SK-N-SH treated with all-trans-retinoic acid at 6 μM for 48 hours (cell line): Measurements from ENCODE around the gene AHCYL1.

Source experiments
- ARNTL ChIP-seq: fragments of 450-650 bp; formaldehyde crosslinking; IDR thresholded peaks from 2 replicates; pipeline ENCODE4 v1.5.0; 2020; ENCODE audit warnings: low read depth, mild to moderate bottlenecking, moderate library complexity, borderline replicate concordance
- CSDC2 ChIP-seq: fragments of 250-450 bp; sonication (Bioruptor Pico); IDR thresholded peaks from 2 replicates; pipeline ENCODE4 v1.5.0; 2020; ENCODE audit warnings: mild to moderate bottlenecking, moderate library complexity
- ESRRG ChIP-seq: fragments of 250-450 bp; sonication (Bioruptor Pico); IDR thresholded peaks from 2 replicates; pipeline ENCODE4 v1.6.1; 2021; ENCODE audit warnings: mild to moderate bottlenecking
- RARB ChIP-seq: fragments of 250-450 bp; sonication (Bioruptor Pico); IDR thresholded peaks from 2 replicates; pipeline ENCODE4 v1.8.0; 2021; ENCODE audit warnings: mild to moderate bottlenecking, moderate library complexity
- TCF4 ChIP-seq: fragments of 250-450 bp; sonication (Bioruptor Pico); IDR thresholded peaks from 2 replicates; pipeline ENCODE4 v1.8.0; 2021; ENCODE audit warnings: mild to moderate bottlenecking, moderate library complexity, borderline replicate concordance
- ZC3H10 ChIP-seq: fragments of 250-450 bp; sonication (Bioruptor Pico); IDR thresholded peaks from 2 replicates; pipeline ENCODE4 v1.5.1; 2021; ENCODE audit warnings: mild to moderate bottlenecking, moderate library complexity
- ZFP3 ChIP-seq: fragments of 250-450 bp; sonication (Bioruptor Pico); IDR thresholded peaks from 2 replicates; pipeline ENCODE4 v1.5.0; 2020; ENCODE audit warnings: mild to moderate bottlenecking, moderate library complexity
- ZFP30 ChIP-seq: fragments of 450-650 bp; formaldehyde crosslinking; IDR thresholded peaks from 2 replicates; pipeline ENCODE4 v1.5.0; 2022; ENCODE audit warnings: mild to moderate bottlenecking, moderate library complexity
- ZNF70 ChIP-seq: fragments of 450-650 bp; formaldehyde crosslinking; IDR thresholded peaks from 2 replicates; pipeline ENCODE4 v1.5.0; 2020; ENCODE audit warnings: mild to moderate bottlenecking, moderate library complexity
- TF ChIP-seq, protein P1 (sequence below): fragments of 250-450 bp; sonication (Bioruptor Pico); IDR thresholded peaks from 2 replicates; pipeline ENCODE4 v1.5.1; 2021; ENCODE audit warnings: mild to moderate bottlenecking, moderate library complexity
- TF ChIP-seq, protein P2 (sequence below): fragments of 250-450 bp; sonication (Bioruptor Pico); IDR thresholded peaks from 2 replicates; pipeline ENCODE4 v1.5.1; 2020; ENCODE audit warnings: low read depth, mild to moderate bottlenecking, moderate library complexity
- TF ChIP-seq, protein P3 (sequence below): fragments of 250-450 bp; sonication (Bioruptor Pico); IDR thresholded peaks from 2 replicates; pipeline ENCODE4 v1.8.0; 2020; ENCODE audit warnings: mild to moderate bottlenecking, moderate library complexity, borderline replicate concordance
- TF ChIP-seq, protein P4 (sequence below): fragments of 250-450 bp; sonication (Bioruptor Pico); IDR thresholded peaks from 2 replicates; pipeline ENCODE4 v1.8.0; 2021; ENCODE audit warnings: low read depth, mild to moderate bottlenecking, moderate library complexity, borderline replicate concordance

DNA sequence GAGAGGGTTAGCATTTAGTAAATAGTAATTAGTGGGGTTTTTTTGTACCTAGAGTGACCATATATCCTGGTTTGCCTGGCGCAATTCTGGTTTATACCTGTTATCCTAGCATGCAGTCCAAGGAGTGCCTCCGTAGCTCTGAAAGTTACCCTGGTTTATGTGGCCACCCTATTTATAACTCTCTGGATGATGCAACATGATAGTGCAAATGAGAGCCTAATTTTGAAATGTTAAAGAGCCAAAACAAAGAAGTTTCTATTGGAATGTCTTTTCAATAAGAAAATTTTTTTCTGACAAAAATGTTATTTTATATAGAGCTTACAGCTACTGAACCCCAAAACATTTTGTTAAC, 5.7 kb downstream of the AHCYL1 start:
- TF ChIP-seq, protein P1, sequence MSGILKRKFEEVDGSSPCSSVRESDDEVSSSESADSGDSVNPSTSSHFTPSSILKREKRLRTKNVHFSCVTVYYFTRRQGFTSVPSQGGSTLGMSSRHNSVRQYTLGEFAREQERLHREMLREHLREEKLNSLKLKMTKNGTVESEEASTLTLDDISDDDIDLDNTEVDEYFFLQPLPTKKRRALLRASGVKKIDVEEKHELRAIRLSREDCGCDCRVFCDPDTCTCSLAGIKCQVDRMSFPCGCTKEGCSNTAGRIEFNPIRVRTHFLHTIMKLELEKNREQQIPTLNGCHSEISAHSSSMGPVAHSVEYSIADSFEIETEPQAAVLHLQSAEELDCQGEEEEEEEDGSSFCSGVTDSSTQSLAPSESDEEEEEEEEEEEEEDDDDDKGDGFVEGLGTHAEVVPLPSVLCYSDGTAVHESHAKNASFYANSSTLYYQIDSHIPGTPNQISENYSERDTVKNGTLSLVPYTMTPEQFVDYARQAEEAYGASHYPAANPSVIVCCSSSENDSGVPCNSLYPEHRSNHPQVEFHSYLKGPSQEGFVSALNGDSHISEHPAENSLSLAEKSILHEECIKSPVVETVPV, result no peak
- TF ChIP-seq ZNF70 (CRISPR knock-in tag) (no peak), TCF4 (CRISPR knock-in tag) (no peak), ARNTL (CRISPR knock-in tag) (no peak), ZFP30 (CRISPR knock-in tag) (no peak), CSDC2 (CRISPR knock-in tag) (no peak), ESRRG (CRISPR knock-in tag) (no peak), ZC3H10 (CRISPR knock-in tag) (no peak), ZFP3 (no peak), RARB (no peak)
- TF ChIP-seq, protein P2, sequence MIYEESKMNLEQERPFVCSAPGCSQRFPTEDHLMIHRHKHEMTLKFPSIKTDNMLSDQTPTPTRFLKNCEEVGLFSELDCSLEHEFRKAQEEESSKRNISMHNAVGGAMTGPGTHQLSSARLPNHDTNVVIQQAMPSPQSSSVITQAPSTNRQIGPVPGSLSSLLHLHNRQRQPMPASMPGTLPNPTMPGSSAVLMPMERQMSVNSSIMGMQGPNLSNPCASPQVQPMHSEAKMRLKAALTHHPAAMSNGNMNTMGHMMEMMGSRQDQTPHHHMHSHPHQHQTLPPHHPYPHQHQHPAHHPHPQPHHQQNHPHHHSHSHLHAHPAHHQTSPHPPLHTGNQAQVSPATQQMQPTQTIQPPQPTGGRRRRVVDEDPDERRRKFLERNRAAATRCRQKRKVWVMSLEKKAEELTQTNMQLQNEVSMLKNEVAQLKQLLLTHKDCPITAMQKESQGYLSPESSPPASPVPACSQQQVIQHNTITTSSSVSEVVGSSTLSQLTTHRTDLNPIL (CRISPR knock-in tag), result no peak
- TF ChIP-seq, protein P3, sequence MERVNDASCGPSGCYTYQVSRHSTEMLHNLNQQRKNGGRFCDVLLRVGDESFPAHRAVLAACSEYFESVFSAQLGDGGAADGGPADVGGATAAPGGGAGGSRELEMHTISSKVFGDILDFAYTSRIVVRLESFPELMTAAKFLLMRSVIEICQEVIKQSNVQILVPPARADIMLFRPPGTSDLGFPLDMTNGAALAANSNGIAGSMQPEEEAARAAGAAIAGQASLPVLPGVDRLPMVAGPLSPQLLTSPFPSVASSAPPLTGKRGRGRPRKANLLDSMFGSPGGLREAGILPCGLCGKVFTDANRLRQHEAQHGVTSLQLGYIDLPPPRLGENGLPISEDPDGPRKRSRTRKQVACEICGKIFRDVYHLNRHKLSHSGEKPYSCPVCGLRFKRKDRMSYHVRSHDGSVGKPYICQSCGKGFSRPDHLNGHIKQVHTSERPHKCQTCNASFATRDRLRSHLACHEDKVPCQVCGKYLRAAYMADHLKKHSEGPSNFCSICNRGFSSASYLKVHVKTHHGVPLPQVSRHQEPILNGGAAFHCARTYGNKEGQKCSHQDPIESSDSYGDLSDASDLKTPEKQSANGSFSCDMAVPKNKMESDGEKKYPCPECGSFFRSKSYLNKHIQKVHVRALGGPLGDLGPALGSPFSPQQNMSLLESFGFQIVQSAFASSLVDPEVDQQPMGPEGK (CRISPR knock-in tag), result no peak
- TF ChIP-seq, protein P4, sequence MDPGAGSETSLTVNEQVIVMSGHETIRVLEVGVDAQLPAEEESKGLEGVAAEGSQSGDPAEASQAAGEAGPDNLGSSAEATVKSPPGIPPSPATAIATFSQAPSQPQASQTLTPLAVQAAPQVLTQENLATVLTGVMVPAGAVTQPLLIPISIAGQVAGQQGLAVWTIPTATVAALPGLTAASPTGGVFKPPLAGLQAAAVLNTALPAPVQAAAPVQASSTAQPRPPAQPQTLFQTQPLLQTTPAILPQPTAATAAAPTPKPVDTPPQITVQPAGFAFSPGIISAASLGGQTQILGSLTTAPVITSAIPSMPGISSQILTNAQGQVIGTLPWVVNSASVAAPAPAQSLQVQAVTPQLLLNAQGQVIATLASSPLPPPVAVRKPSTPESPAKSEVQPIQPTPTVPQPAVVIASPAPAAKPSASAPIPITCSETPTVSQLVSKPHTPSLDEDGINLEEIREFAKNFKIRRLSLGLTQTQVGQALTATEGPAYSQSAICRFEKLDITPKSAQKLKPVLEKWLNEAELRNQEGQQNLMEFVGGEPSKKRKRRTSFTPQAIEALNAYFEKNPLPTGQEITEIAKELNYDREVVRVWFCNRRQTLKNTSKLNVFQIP (CRISPR knock-in tag), result no peak
